GM19328 (cell line): ENCODE data around the gene ABHD14A.
"Not testable (repeated sequence)": the region's sequence is repeated elsewhere in the genome, so short reads cannot be mapped to it uniquely, and the experiment has no call there.

Experiments used
- ATAC-seq: cut with Tn5 transposase; IDR thresholded peaks from one replicate; pipeline ENCODE4 v1.9.1; 2021; ENCODE audit warnings: mild to moderate bottlenecking, moderate library complexity; ENCODE audit not compliant: unreplicated experiment

ABHD14A gene

DNA sequence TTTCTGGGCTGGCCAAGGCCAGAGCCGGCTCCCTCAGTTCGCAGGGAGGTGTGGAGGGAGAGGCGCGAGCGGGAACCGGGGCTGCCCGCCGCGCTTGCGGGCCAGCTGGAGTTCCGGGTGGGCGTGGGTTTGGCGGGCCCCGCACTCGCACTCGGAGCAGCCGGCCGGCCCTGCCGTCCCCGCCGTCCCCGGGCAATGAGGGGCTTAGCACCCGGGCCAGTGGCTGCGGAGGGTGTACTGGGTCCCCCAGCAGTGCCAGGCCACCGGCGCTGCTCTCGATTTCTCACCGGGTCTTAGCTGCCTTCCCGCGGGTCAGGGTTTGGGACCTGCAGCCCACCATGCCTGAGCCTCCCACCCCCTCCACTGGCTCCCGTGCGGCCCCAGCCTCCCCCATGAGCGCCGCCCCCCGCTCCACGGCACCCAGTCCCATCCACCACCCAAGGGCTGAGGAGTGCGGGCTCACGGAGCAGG lies 15.7 kb downstream of the ABHD14A start:
- ATAC-seq = not testable (repeated sequence)

DNA sequence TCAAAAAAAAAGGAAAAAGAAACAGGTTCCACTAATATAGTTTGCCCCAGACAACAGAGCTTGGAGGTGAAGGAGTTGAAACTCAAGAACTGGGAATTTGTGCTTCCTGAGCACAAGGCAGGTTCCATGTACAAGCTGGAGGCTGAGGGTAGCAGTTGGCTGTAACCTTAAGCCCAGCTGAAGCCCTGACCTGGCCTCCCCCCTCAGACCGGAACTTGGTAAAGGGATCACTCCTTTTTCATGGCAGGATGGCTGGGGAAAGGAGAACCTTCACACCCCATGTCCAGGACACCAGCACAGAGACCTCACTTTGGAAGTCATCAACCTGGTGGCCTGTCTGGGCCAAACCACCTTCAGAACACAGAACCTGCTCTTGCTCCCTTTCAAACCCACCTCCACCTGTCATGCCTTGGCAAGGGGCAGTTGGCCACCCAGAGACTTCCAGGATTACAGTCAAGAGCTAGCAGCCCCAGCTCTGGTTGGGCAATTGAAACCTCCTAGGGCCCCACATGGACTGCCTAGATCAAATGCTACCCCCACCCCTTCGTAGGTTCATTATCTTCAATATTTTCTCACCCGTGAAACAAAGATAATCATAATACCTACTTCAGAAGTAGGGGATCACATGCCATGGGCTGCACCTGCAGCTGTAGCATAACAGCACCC lies 17.3 kb downstream of the ABHD14A start:
- ATAC-seq = no peak

DNA sequence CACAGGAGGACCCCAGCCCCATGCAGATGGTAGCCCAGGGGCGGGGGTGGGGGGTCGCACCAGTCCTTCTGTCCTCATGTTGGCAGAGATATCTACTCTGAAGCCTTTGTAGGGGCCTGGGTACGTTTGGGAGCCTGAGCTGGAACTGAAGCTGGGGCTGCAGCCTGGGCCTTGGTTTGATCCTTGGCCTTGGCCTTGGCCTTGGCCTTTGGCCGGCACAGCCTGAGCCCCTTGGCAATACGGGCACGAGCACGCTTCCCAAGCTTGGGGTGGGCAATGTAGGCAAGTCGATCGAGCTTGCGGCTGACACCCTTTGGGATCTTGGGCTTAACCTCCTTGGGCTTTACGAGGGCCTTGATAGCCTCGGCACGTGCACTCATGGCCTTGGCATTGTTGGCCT lies 18.8 kb downstream of the ABHD14A start:
- not testable (repeated sequence) for ATAC-seq

DNA sequence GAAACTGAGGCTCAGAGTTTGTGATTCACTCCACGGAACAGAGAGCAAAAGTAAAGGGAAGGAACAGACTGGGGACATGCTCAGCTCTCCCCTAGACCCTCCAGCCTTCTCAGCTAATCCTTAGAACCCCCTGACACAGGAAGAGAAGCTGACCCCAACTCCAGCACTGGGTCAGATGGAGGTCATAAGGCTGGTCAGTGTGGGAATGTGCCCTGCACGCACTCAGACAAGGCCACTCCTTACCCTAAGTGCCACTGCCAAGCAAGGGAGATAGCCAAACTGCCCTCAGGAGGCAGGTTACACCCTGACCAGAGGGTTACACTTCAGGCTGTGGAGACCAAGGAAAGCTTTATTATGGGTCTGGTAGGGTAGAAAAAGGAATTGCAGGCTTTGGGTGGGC lies 19.7 kb downstream of the ABHD14A start:
- no peak for ATAC-seq

DNA sequence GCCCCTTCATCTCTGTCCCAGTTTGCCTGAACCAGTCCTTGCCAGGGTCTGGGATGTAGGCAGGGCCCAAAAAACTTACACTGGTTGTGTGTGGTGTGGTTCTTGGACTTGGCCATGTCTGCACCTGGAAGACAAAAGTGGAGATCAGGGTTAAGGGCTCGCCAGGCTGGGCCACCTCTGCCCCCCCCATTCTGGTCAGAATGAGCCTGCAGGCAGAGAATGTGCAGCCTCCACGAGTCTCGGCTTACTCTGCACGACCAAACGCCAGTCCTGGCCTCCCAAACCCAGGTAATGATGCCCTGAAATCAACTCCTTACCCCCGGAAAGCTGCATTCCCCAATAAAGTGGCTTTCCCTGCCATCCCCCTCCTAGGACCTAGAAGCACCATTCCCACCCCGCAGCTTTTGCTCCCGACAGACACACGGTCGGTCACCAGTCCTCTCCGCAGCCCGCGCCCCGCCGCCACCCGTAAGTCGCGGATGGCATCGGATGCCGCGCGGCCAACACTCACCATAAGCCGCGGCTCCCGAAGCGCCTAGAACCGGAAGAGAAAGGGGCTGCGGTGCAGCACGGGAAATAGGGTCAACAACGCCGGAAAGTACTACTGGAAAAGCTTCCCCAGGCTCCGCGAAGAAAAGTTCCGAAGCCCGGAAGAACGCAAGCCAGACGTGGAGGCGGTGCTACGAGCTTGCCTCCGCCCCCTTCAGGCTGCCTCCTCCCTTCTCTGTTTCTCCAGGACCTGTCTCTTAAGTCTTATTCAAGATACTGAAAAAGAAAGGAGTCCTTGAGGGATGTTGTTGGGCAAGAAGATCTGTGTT lies 20.7 kb downstream of the ABHD14A start, which contains the start of gene RPL29:
Gene RPL29 (minus strand): TSS at position 550 of the 818 bp plus-strand sequence. CDS start 434 bp downstream, at position 116.
- peak; percentile 82 for ATAC-seq

DNA sequence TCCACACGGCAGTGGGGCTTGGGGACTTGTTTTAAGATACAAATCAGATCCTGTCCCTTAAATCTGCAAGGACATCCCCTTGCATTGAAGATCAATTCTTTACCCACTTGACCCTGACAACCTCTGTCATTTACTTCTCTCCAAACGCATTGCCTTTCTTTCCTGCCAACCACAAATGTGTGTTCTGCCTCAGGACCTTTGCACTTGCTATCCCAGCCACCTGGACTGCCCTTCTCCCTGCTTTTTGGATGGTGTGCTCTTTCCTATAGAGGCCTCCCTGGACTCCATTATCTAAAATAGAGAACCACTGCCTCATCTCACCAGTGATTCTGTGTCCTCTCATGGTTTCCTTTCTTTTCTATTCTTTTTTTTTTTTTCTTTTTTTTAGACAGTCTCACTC lies 22.3 kb downstream of the ABHD14A start:
- no peak for ATAC-seq

DNA sequence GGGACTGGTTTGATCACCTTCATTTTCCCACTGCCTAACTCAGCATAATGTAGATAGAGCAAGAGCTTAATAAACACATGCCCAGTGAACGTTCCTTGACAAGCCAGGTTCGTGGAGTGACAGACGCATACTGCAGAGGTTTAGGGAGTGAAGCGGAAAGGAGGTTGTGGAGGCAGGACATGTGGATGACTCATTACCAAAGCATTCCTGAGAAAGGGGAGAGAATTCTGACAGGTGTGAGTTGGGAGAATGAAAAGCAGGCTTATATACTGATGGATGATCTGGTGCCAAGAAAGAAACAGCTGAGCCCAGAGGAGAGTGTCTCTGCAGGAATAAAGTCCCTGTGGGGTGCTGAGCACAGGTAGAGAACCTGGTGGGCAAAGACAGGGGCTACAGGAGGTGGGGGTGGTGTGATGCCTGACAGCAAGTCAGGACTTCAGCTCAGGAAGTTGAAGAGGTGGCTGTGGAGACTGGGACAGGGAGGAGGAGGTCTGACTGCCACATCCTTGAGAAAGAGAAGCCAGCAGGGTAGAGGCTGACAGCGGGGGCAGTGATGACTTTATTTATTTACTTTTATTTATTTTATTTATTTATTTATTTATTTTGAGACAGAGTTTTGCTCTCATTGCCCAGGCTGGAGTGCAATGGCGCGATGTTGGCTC lies 23.2 kb downstream of the ABHD14A start:
- ATAC-seq = no peak

DNA sequence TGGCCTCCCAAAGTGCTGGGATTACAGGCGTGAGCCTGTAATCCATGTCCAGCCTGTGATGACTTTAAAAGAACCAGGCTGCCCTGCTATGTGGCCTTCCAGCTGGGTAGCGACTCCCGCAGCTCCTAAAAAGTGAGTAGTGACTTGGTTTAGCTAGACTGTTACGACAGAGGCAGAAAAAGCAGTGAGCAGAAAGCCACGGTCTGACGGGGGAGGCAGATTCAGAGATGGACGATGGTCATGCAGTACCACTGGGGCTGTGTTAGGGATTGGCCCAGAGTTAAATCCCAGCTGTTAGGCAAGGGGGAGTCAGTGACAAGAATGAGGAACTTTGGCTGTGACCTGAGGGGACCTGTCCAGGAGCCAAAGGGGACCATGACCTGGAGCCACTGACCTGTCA lies 23.9 kb downstream of the ABHD14A start:
- ATAC-seq = no peak

DNA sequence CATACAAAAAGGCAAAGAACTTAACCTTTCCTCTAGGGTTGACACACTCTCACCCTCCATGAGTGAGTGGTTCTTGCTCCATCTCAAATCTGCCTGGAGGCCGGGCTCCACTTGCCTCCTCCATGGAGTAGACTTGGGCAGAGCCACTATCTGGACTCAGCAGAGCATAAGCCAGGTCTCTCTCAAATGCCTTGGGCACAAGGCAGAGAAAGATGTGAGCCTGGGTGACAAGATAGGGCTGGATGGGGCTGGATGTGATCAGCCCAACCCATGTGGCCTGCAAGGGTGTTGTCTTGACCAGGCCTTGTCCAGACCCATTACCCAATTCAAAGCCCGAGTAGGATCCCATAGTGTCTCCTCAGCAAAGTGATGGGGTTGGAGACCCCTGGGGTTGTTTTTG lies 25.0 kb downstream of the ABHD14A start:
- no peak for ATAC-seq

DNA sequence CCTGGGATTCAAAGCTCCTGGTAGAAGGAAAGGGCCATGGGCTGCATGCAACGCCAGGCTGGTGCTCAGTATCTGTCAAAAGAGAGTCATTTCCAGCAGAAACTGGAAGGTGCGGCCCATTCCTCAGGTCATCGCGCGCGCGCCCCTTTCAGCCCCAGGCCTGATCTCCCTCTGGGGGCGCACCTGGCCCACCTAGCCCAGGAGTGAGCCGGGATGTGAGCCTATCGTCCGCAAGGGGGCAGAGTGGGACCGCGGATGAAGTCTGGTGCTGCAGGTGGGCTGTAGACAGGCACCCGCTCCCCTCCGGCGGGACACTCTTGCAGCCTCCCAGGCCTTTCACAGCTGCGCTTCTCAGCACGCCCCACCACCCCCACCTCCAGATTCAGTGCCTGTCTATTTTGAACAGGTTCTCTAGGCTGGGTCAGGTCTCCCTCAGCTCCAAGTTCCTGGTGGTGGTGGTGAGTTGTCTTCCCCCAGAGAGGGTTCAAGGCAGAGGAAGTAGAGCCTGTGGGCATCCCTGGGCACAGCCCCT lies 26.6 kb downstream of the ABHD14A start:
- ATAC-seq = no peak

DNA sequence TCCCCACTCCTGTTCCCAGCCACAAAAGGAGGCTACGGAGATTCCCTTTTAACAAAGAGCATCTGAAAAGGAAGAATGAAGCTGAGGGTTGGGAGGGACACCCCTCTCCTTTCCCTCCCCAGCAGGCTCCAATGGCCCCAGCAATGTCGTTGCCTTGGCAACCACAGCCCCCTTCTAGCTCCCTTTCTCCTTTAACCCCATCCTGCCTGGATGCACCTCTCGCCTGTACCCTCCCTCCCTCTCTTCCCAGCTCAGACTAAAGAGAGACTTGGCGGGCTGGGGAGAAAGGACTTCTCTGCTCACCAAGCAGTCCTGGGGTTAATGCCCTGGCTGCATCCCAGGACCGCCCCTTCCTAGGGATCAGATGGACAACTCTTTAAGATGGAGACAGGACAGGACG lies 27.9 kb downstream of the ABHD14A start:
- ATAC-seq = no peak

DNA sequence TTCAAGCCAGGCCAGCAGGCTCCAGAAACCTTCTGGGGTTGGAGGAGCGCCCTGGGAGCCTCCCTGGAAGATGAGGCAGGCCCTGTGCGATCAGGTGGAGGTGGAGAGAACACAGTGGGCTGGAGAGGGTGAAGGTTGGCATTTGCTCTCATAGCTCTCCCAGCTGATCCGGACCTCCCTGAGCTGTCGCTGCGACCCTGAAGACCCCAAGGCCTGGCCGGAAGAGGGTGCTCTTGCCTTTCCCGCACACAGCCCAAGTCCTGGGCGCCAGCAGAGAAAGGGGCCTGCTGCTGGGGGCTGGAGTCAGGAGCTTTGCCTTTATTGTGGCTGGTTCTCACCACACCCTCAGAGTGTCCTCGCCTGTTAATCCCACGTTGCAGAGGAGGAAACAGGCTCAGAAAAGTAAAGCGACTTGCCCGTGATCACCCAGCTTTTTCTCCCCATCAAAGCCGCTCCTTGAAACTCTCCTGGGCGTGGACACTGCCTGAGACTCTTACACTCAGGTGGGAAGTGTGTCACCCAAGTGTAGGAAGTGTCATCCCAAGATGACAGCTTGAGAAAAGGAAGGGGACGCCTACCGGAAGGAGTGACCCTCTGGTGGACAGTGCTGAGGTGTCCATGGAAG lies 29.4 kb downstream of the ABHD14A start:
- no peak for ATAC-seq

DNA sequence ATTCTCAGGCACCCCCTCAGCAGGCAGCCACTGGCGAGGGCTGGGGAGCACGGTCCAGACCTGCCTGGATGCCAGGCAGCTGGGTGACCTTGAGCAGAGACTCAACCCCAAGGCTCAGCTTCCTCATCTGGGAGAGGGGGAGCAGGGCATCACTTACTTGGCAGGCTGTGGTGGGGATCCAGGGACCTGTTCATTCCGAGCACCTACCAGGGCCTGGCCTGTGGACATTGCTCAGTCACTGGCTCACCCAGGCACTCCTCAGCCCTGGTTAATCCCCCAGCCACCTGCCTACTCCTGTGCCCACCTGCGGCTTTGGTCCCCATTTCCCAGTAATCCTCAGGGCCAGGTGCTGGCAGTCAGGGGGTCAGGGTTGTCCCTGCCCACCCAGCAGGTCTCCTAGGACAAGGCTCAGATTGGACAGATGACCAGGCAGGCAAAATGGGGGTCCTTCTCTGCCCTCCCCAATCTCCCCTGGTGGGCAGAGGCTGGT lies 30.1 kb downstream of the ABHD14A start:
- no peak for ATAC-seq

DNA sequence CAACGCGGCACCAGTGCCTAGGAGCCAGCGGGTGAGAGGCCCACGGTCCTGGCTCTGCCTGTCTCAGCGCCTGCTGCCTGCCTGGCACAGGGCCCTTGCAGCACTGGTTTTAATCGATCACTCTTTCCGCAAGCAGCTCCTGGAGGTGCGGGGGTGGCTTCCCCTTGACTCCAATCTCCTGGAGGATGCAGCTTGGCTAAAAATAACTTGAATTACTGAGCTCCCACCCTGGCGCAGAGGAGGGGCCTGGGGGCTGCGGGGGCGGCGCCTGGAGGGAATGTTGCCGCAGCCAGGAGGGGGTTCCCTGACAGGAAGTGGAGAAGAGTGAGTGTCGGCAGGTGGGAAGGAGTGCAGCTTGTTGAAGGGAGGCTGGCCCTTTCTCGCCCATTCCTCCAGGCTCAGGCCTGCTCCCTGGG lies 30.7 kb downstream of the ABHD14A start:
- no peak for ATAC-seq

DNA sequence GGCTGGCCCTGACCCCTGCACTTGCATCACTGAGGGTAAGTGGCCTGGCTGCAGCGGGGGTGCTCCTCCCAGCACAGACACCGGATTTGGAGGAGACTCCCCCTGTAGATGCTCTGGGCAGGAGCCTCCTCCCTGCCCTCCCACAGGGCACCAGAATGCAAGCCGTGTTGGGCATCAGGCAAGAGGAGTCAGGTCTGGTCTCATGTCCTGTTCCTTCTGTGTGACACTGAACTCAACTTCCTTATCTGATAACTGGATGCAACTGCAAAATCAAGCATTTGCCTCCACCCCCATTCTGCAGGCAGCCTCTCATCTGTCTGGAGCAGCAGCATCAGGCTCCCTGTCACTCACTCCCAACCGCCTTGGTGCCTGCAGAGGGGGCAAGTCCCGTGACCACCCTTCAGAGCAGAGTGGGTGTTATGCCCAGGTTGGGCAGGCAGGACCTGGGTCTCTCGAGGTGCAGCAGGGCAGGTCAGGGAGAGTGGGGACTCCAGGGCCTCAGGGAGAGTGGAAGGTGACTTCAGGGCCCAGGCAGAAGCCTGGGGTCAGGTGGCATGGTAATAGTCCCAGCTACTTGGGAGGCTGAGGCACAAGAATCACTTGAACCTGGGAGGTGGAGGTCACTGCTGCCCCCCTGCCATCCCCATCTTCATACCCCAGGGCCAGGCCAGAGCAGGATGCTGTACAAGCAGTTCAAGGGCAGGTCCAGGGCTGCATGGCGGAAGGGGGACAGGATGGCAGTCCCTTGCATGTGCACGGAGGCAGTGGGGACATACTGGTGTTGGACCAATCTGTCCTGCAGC lies 31.4 kb downstream of the ABHD14A start:
- no peak for ATAC-seq

DNA sequence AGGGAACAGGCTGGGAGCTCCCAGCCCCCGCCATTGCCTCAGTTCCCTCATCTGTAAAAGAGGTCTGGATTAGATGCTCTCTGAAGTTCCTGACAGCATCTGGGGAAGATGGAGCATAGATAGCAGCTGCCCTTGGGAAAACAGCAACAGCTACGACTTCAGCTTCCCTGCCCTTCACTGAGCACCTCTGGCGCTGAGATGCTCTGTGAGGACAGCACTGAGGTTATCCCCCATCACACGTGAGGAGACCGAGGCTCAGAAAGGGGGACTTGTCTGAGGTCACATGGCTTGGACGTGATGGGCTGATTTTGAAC lies 31.9 kb downstream of the ABHD14A start:
- ATAC-seq = no peak

DNA sequence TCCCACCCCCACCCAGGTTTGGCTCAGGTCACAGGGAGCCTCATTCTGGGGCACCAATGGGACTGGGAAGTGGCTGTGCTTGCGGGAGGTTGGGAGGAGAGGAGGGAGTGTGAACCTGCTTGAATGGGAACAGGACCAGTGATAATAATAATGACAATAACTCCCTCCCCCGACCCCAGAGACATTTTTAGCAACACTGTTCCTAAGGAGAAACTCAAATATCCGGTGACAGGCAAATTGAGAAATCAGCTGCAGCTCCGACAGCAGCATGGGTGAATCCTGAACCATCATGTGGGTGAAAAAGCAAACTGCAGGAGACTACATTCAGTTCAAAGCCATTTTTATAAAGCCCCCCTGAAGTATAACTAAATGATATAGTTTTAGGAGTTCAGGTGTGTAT lies 32.4 kb downstream of the ABHD14A start:
- no peak for ATAC-seq

DNA sequence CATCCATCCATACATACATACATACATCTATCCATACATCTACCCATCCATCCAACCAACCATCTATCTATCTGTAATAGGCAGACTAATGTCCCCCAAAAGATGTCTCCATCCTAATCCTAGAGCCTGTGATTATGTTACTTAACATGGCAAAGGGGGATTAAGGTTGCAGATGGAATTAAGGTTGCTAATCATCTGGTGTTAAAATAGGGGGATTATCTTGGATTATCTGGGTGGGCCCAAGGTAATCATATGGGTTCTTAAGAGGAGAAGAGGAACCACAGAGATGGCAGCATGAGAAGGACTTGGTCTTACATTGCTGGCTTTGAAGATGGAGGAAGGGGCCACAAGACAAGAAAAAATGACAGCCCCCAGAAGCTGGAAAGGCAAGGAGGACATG lies 35.6 kb downstream of the ABHD14A start:
- no peak for ATAC-seq

DNA sequence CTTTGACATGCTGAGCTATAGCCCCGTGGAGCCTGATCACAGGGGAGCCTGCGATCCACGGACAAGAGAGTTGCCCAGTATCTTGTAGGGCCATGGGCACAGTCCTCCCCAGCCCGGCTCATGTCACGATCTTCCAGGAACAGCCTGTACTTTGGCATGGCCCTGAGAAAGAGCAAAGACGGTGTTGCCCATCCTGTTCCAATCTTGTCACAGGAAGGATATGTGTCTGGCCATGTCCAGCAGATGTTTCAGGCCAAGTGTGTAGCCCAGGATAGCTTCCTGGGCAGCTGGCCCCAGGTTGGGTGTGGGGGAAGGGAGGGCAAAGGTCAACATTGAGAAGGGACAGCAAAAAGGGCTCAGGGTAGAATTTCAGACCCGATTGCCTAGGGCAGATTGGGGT lies 37.8 kb downstream of the ABHD14A start:
- ATAC-seq = no peak
